ENCODE results near the gene GSTM3. TPM values are rescaled to one million over a fixed set of nuclear protein-coding genes. Genes with fewer than 3 reads are reported as not detected.
"Not testable (repeated sequence)": the region's sequence is repeated elsewhere in the genome, so short reads cannot be mapped to it uniquely, and the experiment has no call there.

Gene GSTM3
- total and polyA plus RNA-seq, 10 donors: 8.9 to 44.0 (median 20.9) TPM

- H3K27me3 ChIP-seq (replicated peaks in 1 of 7): peaks cover 0 to 10% (median 0%) of the 10 kb centered on the region in 7 donors
- H3K36me3 ChIP-seq: peaks cover 0 to 3% (median 0%) of the 10 kb centered on the region in 6 donors
- no peak for DNase-seq
- no peak for TF ChIP-seq POLR2AphosphoS5 (IDR thresholded peaks at IDR 0.05)
- TF ChIP-seq POLR2A (IDR thresholded peaks at IDR 0.05): no peak
- TF ChIP-seq, protein P1, sequence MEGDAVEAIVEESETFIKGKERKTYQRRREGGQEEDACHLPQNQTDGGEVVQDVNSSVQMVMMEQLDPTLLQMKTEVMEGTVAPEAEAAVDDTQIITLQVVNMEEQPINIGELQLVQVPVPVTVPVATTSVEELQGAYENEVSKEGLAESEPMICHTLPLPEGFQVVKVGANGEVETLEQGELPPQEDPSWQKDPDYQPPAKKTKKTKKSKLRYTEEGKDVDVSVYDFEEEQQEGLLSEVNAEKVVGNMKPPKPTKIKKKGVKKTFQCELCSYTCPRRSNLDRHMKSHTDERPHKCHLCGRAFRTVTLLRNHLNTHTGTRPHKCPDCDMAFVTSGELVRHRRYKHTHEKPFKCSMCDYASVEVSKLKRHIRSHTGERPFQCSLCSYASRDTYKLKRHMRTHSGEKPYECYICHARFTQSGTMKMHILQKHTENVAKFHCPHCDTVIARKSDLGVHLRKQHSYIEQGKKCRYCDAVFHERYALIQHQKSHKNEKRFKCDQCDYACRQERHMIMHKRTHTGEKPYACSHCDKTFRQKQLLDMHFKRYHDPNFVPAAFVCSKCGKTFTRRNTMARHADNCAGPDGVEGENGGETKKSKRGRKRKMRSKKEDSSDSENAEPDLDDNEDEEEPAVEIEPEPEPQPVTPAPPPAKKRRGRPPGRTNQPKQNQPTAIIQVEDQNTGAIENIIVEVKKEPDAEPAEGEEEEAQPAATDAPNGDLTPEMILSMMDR (IDR thresholded peaks at IDR 0.05 in 8 of 11, conservative IDR thresholded peaks at IDR 0.05 in 3 of 11): no peak
- 37 to 83% (median 49%) methylated on average over 13 to 22 of the region's 22 CpGs for WGBS, 5 donors
- H3K27ac ChIP-seq: no peak overlapping the region
- peak overlapping the region in 7 of 8 donors; percentile 5 to 55 (median 21) for H3K4me3 ChIP-seq
- no peaks in the 10 kb centered on the region for H3K4me1 ChIP-seq
- intact Hi-C loops (cut with DNase I; ENCODE audit: low total_unique reads): no loop called here
- peaks cover 0 to 24% (median 18%) of the 10 kb centered on the region in 8 donors for H3K9me3 ChIP-seq
Measured at GRCh38 chr1:109712321-109712864, 28.4 kb downstream of the GSTM3 start.

DNA sequence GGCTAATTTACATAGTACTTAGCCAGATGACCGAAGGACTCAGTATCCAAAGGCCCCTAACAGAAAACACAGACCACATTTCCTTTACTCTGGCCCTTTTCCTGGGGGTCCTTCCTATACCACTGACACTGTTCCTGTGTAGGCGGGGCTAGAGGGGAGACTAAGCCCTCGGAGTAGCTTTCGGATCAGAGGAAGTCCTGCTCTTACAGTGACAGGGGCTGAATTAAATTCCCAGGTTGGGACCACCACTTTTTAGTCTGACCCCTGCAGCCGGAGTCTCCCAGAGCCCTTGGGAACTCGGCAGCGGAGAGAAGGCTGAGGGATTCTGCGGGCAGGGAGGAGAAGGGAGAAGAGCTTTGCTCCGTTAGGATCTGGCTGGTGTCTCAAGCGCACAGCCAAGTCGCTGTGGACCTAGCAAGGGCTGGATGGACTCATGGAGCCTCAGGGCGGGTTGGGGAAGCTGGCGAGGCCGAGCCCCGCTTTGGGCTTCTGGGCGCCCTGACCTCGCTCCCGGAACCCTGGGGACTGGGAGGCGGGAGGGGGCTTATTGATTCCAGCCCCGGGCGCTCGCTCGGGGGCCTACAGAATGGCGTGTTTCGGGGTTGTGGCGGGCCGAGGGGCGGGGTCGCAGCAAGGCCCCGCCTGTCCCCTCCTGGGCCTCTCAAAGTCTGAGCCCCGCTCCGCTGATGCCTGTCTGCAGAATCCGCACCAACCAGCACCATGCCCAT, 29.1 kb downstream of the GSTM3 start, which contains the start of gene GSTM5:
Gene GSTM5 (plus strand): TSS at position 659 of the 728 bp plus-strand sequence. CDS start 62 bp downstream, at position 721.
- H3K4me3 ChIP-seq: peak within 1 kb of the TSS in 7 of 8 donors; percentile 5 to 55 (median 21)
- WGBS, 5 donors: 12 to 48% (median 22%) methylated on average over 12 to 33 of the region's 33 CpGs
- peak within 1 kb of the TSS in 2 of 8 donors; percentile 57 to 69 for H3K27ac ChIP-seq
- peaks cover 0 to 24% (median 18%) of the 10 kb centered on the region in 8 donors for H3K9me3 ChIP-seq
- H3K36me3 ChIP-seq; H3K4me1 ChIP-seq; intact Hi-C loops (cut with DNase I; ENCODE audit: low total_unique reads); DNase-seq: not testable (repeated sequence)
- peaks cover 0 to 10% (median 0%) of the 10 kb centered on the region in 7 donors for H3K27me3 ChIP-seq (replicated peaks in 1 of 7)
- peak in 1 of 3 donors; percentile 12 for TF ChIP-seq POLR2AphosphoS5 (IDR thresholded peaks at IDR 0.05)

- H3K36me3 ChIP-seq; H3K4me3 ChIP-seq; intact Hi-C loops (cut with DNase I; ENCODE audit: low total_unique reads); DNase-seq; H3K27ac ChIP-seq; H3K4me1 ChIP-seq: not testable (repeated sequence)
- Histone ChIP-seq H3K9me3 (peaks cover 0 to 24% (median 18%) of the 10 kb centered on the region in 8 donors), H3K27me3 (replicated peaks in 1 of 7) (peaks cover 0 to 10% (median 0%) of the 10 kb centered on the region in 7 donors)
Measured at GRCh38 chr1:109709822-109710221, 31.0 kb downstream of the GSTM3 start.

GRCh38 chr1:109708949-109709348, 31.9 kb downstream of the GSTM3 start:
- H3K9me3 ChIP-seq: peaks cover 0 to 27% (median 18%) of the 10 kb centered on the region in 8 donors
- intact Hi-C loops (cut with DNase I; ENCODE audit: low total_unique reads); H3K4me1 ChIP-seq; H3K27ac ChIP-seq; H3K4me3 ChIP-seq; H3K36me3 ChIP-seq; DNase-seq: not testable (repeated sequence)
- H3K27me3 ChIP-seq (replicated peaks in 1 of 7): peaks cover 0 to 10% (median 0%) of the 10 kb centered on the region in 7 donors
- 67 to 92% (median 77%) methylated on average over 4 of the region's 4 CpGs for WGBS, 5 donors

DNA sequence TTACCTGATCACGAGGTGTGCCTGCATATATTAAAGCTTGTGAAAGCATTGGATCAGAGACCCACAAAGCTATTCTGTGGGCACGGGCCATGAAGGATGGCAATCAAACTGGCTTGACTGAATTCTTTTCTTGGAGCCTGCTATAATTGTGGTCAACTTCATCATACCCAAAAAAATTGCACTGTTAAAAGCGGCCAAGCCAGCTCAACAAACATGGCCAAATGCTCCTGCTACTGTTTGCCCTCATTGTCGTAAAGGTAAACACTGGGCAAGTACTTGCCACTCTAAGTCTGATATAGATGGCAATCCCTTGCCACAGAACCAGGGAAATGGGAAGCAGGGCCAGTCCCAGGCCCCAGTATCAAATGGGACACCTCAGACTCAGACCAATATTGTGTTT, 35.4 kb downstream of the GSTM3 start:
- H3K4me3 ChIP-seq: no peak overlapping the region
- DNase-seq: no peak
- H3K36me3 ChIP-seq: peaks cover 0 to 4% (median 0%) of the 10 kb centered on the region in 6 donors
- H3K27ac ChIP-seq: no peak overlapping the region
- TF ChIP-seq POLR2A (IDR thresholded peaks at IDR 0.05) (no peak), POLR2AphosphoS5 (IDR thresholded peaks at IDR 0.05) (no peak)
- TF ChIP-seq, protein P1 (IDR thresholded peaks at IDR 0.05 in 8 of 11, conservative IDR thresholded peaks at IDR 0.05 in 3 of 11): no peak
- H3K27me3 ChIP-seq (replicated peaks in 1 of 7): no peaks in the 10 kb centered on the region
- no peaks in the 10 kb centered on the region for H3K4me1 ChIP-seq
- WGBS, 5 donors: 89 to 96% (median 92%) methylated on average over 4 of the region's 4 CpGs
- H3K9me3 ChIP-seq: peaks cover 0 to 40% (median 27%) of the 10 kb centered on the region in 8 donors
- intact Hi-C loops (cut with DNase I; ENCODE audit: low total_unique reads): no loop called here
